DMS 273 (cell line): Measurements from ENCODE around the gene DUSP18.
A peak's percentile ranks its signal among the peaks of the same experiment; 100 is the strongest.
"Not testable (repeated sequence)": the region's sequence is repeated elsewhere in the genome, so short reads cannot be mapped to it uniquely, and the experiment has no call there.

Experiments
- DNase-seq: peaks from one replicate; lab custom pipeline; 2025; ENCODE audit not compliant: unreplicated experiment; lab: John Stamatoyannopoulos, UW

Gene DUSP18

GRCh38 chr22:30667494-30668385, at the start of gene DUSP18:
Gene DUSP18 (minus strand): TSS chr22:30667875. CDS start chr22:30664003, 3,872 bp downstream.
- peak; percentile 94 for DNase-seq

GRCh38 chr22:30714062-30714461, 46.4 kb upstream of the DUSP18 start:
- no peak for DNase-seq

GRCh38 chr22:30712094-30712493, 44.4 kb upstream of the DUSP18 start:
- DNase-seq = no peak

- not testable (repeated sequence) for DNase-seq
These were observed 42.3 kb upstream of the DUSP18 start for GRCh38 chr22:30709980-30710379.

GRCh38 chr22:30705710-30706651, 38.3 kb upstream of the DUSP18 start:
- DNase-seq = peak; percentile 93

- DNase-seq = no peak
These were observed 37.3 kb upstream of the DUSP18 start for GRCh38 chr22:30704978-30705377.

GRCh38 chr22:30702856-30703255, 35.2 kb upstream of the DUSP18 start:
- DNase-seq = no peak

GRCh38 chr22:30701872-30702271, 34.2 kb upstream of the DUSP18 start:
- no peak for DNase-seq

- no peak for DNase-seq
These were observed 30.3 kb upstream of the DUSP18 start for GRCh38 chr22:30697975-30698374.

GRCh38 chr22:30695871-30696655, 28.4 kb upstream of the DUSP18 start:
- no peak for DNase-seq

GRCh38 chr22:30695351-30695851, 27.7 kb upstream of the DUSP18 start:
- no peak for DNase-seq

- DNase-seq = peak; percentile 69
These were observed 27.1 kb upstream of the DUSP18 start, which contains the start of gene OSBP2 for GRCh38 chr22:30694640-30695350. Gene OSBP2 (plus strand): TSS chr22:30694874. CDS start chr22:30694910, 36 bp downstream.

GRCh38 chr22:30694171-30694639, 26.5 kb upstream of the DUSP18 start:
- DNase-seq = peak; percentile 83

GRCh38 chr22:30691204-30691603, 23.5 kb upstream of the DUSP18 start:
- DNase-seq = no peak

- DNase-seq = no peak
These were observed 21.9 kb upstream of the DUSP18 start for GRCh38 chr22:30689622-30690021.

GRCh38 chr22:30687358-30687757, 19.7 kb upstream of the DUSP18 start:
- no peak for DNase-seq

GRCh38 chr22:30685178-30685577, 17.5 kb upstream of the DUSP18 start:
- DNase-seq = no peak

- no peak for DNase-seq
These were observed 14.2 kb upstream of the DUSP18 start for GRCh38 chr22:30681831-30682230.

- no peak for DNase-seq
These were observed 13.5 kb upstream of the DUSP18 start for GRCh38 chr22:30680991-30681770.
